ENCODE results near the gene ASXL3. TPM values are rescaled to one million over a fixed set of nuclear protein-coding genes. Genes with fewer than 3 reads are reported as not detected.

Gene ASXL3
- total and polyA plus RNA-seq, 7 experiments from 2014 or later: not detected

DNA sequence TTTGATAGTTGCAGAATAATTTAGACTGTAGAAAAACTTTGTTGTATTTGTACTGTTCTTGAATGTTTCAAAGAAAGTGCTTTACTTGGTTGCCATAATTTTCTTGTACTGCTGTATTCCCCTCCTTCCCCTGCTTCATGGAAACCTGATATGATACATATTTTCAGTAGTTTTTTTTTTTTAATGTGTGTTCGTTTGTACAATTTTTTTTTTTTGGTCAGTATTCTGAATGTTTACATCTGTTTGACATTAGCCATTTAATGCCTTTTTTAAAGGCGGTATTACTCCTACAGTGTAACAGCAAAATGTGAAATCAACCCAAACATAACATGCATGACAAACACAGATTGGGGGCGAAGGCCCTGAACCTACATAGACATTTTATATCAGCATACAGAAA, 172.3 kb downstream of the ASXL3 start:
- POLR2A ChIA-PET: no interaction called here
- H3K4me1 ChIP-seq (ENCODE audit: control insufficient read depth in 2 of 2, insufficient read depth in 2 of 2, low read length in 2 of 2): no peaks in the 10 kb centered on the region

DNA sequence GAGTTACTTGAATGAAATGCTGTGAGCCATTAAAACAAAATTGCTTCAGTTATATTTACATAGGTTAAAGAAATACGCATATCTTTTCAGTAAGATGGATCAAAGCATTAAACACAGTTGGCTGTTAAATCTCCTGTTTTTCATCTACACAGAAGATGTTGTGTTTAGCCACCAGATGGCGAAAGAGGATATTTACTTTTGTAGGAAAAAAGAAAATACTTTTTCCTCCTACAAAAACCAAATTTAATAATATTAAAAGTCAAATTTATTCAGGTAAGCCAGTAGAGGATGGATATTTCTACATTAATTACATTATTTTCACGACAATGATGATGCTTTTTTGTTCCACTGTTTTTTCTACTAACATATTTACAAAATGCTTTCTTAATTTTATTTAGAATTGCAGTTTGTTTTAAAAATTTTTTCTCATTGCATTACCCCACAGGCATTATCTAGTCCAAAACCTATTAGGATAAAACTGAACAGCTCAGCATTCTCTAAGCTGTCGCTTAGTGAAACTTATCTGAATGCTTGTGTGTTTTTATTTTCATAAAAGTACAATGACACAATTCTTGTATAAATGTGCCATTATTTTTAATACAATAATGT, 173.7 kb downstream of the ASXL3 start:
- intact Hi-C loops (cut with micrococcal nuclease): no loop called here

More for the DNA sequence above, 172.3 kb downstream of the ASXL3 start:
- Mint-ChIP-seq H3K27ac (no peak overlapping the region), H3K4me1 (no peaks in the 10 kb centered on the region), H3K27me3 (no peaks in the 10 kb centered on the region), H3K36me3 (no peaks in the 10 kb centered on the region), H3K4me3 (no peak overlapping the region), H3K9me3 (peaks cover 0 to 5% (median 0%) of the 10 kb centered on the region in 11 donors)
- H3K4me3 ChIP-seq (ENCODE audit: low read length): no peak overlapping the region
- intact Hi-C loops (cut with micrococcal nuclease): no loop called here
- no peaks in the 10 kb centered on the region for H3K9me3 ChIP-seq (ENCODE audit: control insufficient read depth in 2 of 3, low read length in 3 of 3)
- CTCF ChIA-PET: no interaction called here
- ATAC-seq (no peak), DNase-seq (no peak)
- no peak overlapping the region for H3K27ac ChIP-seq (ENCODE audit: low read depth, low read length)
- H3K36me3 ChIP-seq (ENCODE audit: control insufficient read depth in 2 of 3, insufficient read depth in 3 of 3, low read length in 3 of 3): no peaks in the 10 kb centered on the region
- no peaks in the 10 kb centered on the region for H3K27me3 ChIP-seq (ENCODE audit: control insufficient read depth in 2 of 2, insufficient read depth in 2 of 2, low read length in 2 of 2)

DNA sequence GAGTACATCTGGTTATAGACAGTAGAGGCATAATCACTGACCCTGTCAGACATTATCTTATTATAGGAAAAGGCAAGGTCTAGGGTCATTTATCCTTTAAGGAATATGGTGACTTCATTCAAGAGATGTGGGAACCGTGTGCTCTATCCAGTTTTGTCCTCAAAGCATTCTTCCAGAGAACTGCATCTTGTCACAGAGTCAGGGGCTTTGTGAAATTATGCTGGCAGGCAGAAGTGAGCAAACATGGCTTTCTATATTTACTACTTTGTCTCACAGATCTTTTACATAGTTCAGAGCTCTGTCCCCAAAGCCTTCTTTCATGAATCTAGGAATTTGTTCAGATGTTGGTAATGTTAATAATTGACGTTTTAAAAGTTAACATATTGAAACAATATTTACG, 177.4 kb downstream of the ASXL3 start:
- Histone ChIP-seq H3K27ac (ENCODE audit: low read depth, low read length) (no peak overlapping the region), H3K9me3 (ENCODE audit: control insufficient read depth in 2 of 3, low read length in 3 of 3) (no peaks in the 10 kb centered on the region), H3K27me3 (ENCODE audit: control insufficient read depth in 2 of 2, insufficient read depth in 2 of 2, low read length in 2 of 2) (no peaks in the 10 kb centered on the region), H3K36me3 (ENCODE audit: control insufficient read depth in 2 of 3, insufficient read depth in 3 of 3, low read length in 3 of 3) (no peaks in the 10 kb centered on the region), H3K4me3 (ENCODE audit: low read length) (no peak overlapping the region), H3K4me1 (ENCODE audit: control insufficient read depth in 2 of 2, insufficient read depth in 2 of 2, low read length in 2 of 2) (no peaks in the 10 kb centered on the region)
- no peak overlapping the region for H3K27ac Mint-ChIP-seq
- ChIA-PET CTCF (no interaction called here), POLR2A (no interaction called here)
- peaks cover 0 to 5% (median 0%) of the 10 kb centered on the region in 11 donors for H3K9me3 Mint-ChIP-seq
- ATAC-seq (no peak), DNase-seq (no peak)
- H3K36me3 Mint-ChIP-seq: no peaks in the 10 kb centered on the region
- H3K4me3 Mint-ChIP-seq: no peak overlapping the region
- H3K27me3 Mint-ChIP-seq: no peaks in the 10 kb centered on the region
- H3K4me1 Mint-ChIP-seq: no peaks in the 10 kb centered on the region
- intact Hi-C loops (cut with micrococcal nuclease): no loop called here

More for the DNA sequence above, 173.7 kb downstream of the ASXL3 start:
- ChIA-PET CTCF (no interaction called here), POLR2A (no interaction called here)
- no peaks in the 10 kb centered on the region for H3K4me1 ChIP-seq (ENCODE audit: control insufficient read depth in 2 of 2, insufficient read depth in 2 of 2, low read length in 2 of 2)
- DNase-seq: no peak
- no peak overlapping the region for H3K27ac Mint-ChIP-seq
- no peaks in the 10 kb centered on the region for H3K36me3 ChIP-seq (ENCODE audit: control insufficient read depth in 2 of 3, insufficient read depth in 3 of 3, low read length in 3 of 3)
- H3K27me3 ChIP-seq (ENCODE audit: control insufficient read depth in 2 of 2, insufficient read depth in 2 of 2, low read length in 2 of 2): no peaks in the 10 kb centered on the region
- no peaks in the 10 kb centered on the region for H3K36me3 Mint-ChIP-seq
- ATAC-seq: no peak
- H3K4me3 Mint-ChIP-seq: no peak overlapping the region
- no peak overlapping the region for H3K4me3 ChIP-seq (ENCODE audit: low read length)
- H3K9me3 Mint-ChIP-seq: peaks cover 0 to 5% (median 0%) of the 10 kb centered on the region in 11 donors
- H3K4me1 Mint-ChIP-seq: no peaks in the 10 kb centered on the region
- H3K9me3 ChIP-seq (ENCODE audit: control insufficient read depth in 2 of 3, low read length in 3 of 3): no peaks in the 10 kb centered on the region
- no peaks in the 10 kb centered on the region for H3K27me3 Mint-ChIP-seq
- H3K27ac ChIP-seq (ENCODE audit: low read depth, low read length): no peak overlapping the region

DNA sequence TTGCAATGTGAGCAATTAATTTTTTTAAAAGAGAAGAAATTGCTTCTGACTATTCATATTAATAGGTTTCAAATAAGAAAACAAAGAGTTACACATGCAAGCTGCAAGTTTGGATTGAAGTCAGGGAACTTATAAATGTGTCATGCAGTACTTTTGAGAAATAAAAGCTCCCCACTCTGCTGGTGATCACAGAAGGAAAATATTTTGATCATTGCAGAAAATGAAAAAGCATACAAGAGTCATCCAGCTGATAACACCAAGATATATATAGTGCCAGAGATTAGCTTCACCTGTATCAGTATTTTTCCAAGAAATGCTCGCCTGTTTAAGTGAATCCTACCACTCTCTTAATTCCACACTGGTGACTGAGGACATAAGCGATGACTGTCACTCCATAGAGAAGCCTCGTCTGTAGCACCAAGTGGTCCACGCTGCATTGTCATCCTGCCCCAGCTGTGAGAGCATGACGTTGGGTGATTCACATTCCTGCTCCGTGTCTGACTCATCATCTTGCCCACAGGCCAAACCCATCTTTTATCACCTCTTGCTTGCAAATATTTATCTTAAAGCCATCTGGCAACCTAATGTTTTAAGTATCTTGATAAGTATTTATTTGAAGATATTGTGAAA, 178.0 kb downstream of the ASXL3 start:
- H3K4me1 ChIP-seq (ENCODE audit: control insufficient read depth in 2 of 2, insufficient read depth in 2 of 2, low read length in 2 of 2): no peaks in the 10 kb centered on the region
- H3K27ac ChIP-seq (ENCODE audit: low read depth, low read length): no peak overlapping the region
- H3K27me3 ChIP-seq (ENCODE audit: control insufficient read depth in 2 of 2, insufficient read depth in 2 of 2, low read length in 2 of 2): no peaks in the 10 kb centered on the region
- ChIA-PET CTCF (no interaction called here), POLR2A (no interaction called here)
- DNase-seq (no peak), ATAC-seq (no peak)
- Mint-ChIP-seq H3K4me3 (no peak overlapping the region), H3K36me3 (no peaks in the 10 kb centered on the region), H3K27ac (no peak overlapping the region), H3K27me3 (no peaks in the 10 kb centered on the region), H3K4me1 (no peaks in the 10 kb centered on the region), H3K9me3 (peaks cover 0 to 5% (median 0%) of the 10 kb centered on the region in 11 donors)
- intact Hi-C loops (cut with micrococcal nuclease): no loop called here
- H3K9me3 ChIP-seq (ENCODE audit: control insufficient read depth in 2 of 3, low read length in 3 of 3): no peaks in the 10 kb centered on the region
- no peak overlapping the region for H3K4me3 ChIP-seq (ENCODE audit: low read length)
- no peaks in the 10 kb centered on the region for H3K36me3 ChIP-seq (ENCODE audit: control insufficient read depth in 2 of 3, insufficient read depth in 3 of 3, low read length in 3 of 3)

DNA sequence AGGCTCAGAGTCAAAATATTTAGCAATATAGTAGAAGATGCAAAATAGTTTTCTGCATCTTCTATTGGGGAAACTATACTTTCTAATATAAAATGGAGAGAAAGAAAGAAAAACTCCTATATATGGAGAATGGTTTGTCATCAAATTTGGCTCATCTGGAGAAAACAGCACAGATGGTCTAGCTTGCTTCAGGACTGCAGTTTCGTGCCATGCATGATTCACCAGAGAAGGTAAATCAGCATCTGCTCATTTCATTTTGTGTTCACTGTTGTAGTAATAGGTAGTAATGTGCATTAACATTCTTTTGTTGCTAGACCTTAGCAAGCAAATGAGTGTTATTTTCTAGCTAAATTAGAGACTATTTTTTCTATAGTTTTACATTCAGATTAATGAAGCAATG, 179.0 kb downstream of the ASXL3 start:
- DNase-seq: no peak
- ATAC-seq: no peak
- ChIA-PET CTCF (no interaction called here), POLR2A (no interaction called here)
- H3K27me3 ChIP-seq (ENCODE audit: control insufficient read depth in 2 of 2, insufficient read depth in 2 of 2, low read length in 2 of 2): no peaks in the 10 kb centered on the region
- Mint-ChIP-seq H3K9me3 (peaks cover 0 to 5% (median 0%) of the 10 kb centered on the region in 11 donors), H3K4me1 (no peaks in the 10 kb centered on the region), H3K27ac (no peak overlapping the region), H3K4me3 (no peak overlapping the region), H3K27me3 (no peaks in the 10 kb centered on the region), H3K36me3 (no peaks in the 10 kb centered on the region)
- no peak overlapping the region for H3K27ac ChIP-seq (ENCODE audit: low read depth, low read length)
- no peak overlapping the region for H3K4me3 ChIP-seq (ENCODE audit: low read length)
- intact Hi-C loops (cut with micrococcal nuclease): no loop called here
- H3K9me3 ChIP-seq (ENCODE audit: control insufficient read depth in 2 of 3, low read length in 3 of 3): no peaks in the 10 kb centered on the region
- no peaks in the 10 kb centered on the region for H3K4me1 ChIP-seq (ENCODE audit: control insufficient read depth in 2 of 2, insufficient read depth in 2 of 2, low read length in 2 of 2)
- no peaks in the 10 kb centered on the region for H3K36me3 ChIP-seq (ENCODE audit: control insufficient read depth in 2 of 3, insufficient read depth in 3 of 3, low read length in 3 of 3)

DNA sequence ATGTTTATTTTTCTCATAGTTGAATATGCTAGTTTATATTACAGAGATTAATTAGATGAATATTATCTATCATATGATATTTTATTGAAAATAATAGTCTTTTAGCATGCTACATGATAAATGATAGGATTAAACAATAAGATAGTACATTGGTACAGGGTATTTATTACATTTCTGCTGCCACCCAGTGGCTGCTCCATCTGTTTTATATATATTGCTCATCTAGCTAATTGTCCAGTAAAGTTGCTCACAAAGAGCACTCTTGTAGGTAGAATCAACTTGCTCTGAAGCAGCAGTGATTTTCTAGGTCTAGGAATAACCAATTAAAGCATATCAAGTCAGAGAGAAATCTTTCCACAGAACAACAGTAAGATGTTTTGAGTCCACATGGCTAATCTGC, 183.3 kb downstream of the ASXL3 start:
- DNase-seq (no peak), ATAC-seq (no peak)
- Histone ChIP-seq H3K9me3 (ENCODE audit: control insufficient read depth in 2 of 3, low read length in 3 of 3) (no peaks in the 10 kb centered on the region), H3K36me3 (ENCODE audit: control insufficient read depth in 2 of 3, insufficient read depth in 3 of 3, low read length in 3 of 3) (no peaks in the 10 kb centered on the region), H3K4me3 (ENCODE audit: low read length) (no peak overlapping the region), H3K4me1 (ENCODE audit: control insufficient read depth in 2 of 2, insufficient read depth in 2 of 2, low read length in 2 of 2) (no peaks in the 10 kb centered on the region), H3K27ac (ENCODE audit: low read depth, low read length) (no peak overlapping the region), H3K27me3 (ENCODE audit: control insufficient read depth in 2 of 2, insufficient read depth in 2 of 2, low read length in 2 of 2) (no peaks in the 10 kb centered on the region)
- Mint-ChIP-seq H3K9me3 (peaks cover 0 to 5% (median 0%) of the 10 kb centered on the region in 11 donors), H3K4me1 (no peaks in the 10 kb centered on the region), H3K4me3 (no peak overlapping the region), H3K27ac (no peak overlapping the region), H3K36me3 (no peaks in the 10 kb centered on the region), H3K27me3 (no peaks in the 10 kb centered on the region)
- ChIA-PET CTCF (no interaction called here), POLR2A (no interaction called here)
- intact Hi-C loops (cut with micrococcal nuclease): loop anchor here in 1 of 2 donors (10.0 kb wide), 1 partner anchor 243 kb away; no protein-coding TSS in a partner anchor

DNA sequence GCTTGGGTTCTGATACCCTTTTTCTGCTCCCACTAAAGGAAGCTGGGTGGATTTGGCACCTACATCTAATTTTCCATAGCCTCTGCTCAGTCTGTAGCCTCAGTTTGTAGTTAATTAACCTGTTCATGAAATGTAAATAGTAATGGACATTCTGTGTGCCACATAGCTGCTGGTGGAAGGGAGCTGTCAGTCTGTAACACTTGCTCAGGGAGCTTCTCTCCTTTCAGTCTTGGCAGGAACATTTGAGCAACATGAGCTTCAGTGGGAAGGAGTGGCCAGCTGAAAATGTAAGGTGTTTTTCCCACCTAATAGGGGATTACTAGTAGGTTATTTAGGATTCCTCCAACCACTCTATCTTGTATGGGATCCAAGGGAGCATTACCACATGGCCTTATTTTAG, 203.4 kb downstream of the ASXL3 start:
- ChIA-PET CTCF (no interaction called here), POLR2A (no interaction called here)
- no peaks in the 10 kb centered on the region for H3K9me3 ChIP-seq (ENCODE audit: control insufficient read depth in 2 of 3, low read length in 3 of 3)
- H3K27ac Mint-ChIP-seq: no peak overlapping the region
- no peak overlapping the region for H3K27ac ChIP-seq (ENCODE audit: low read depth, low read length)
- H3K9me3 Mint-ChIP-seq: peaks cover 0 to 31% (median 8%) of the 10 kb centered on the region in 11 donors
- H3K4me1 ChIP-seq (ENCODE audit: control insufficient read depth in 2 of 2, insufficient read depth in 2 of 2, low read length in 2 of 2): no peaks in the 10 kb centered on the region
- no peaks in the 10 kb centered on the region for H3K27me3 ChIP-seq (ENCODE audit: control insufficient read depth in 2 of 2, insufficient read depth in 2 of 2, low read length in 2 of 2)
- intact Hi-C loops (cut with micrococcal nuclease): no loop called here
- DNase-seq: no peak
- no peaks in the 10 kb centered on the region for H3K36me3 ChIP-seq (ENCODE audit: control insufficient read depth in 2 of 3, insufficient read depth in 3 of 3, low read length in 3 of 3)
- H3K4me3 Mint-ChIP-seq: no peak overlapping the region
- no peaks in the 10 kb centered on the region for H3K36me3 Mint-ChIP-seq
- ATAC-seq: no peak
- no peaks in the 10 kb centered on the region for H3K27me3 Mint-ChIP-seq
- H3K4me3 ChIP-seq (ENCODE audit: low read length): no peak overlapping the region
- H3K4me1 Mint-ChIP-seq: no peaks in the 10 kb centered on the region
